H9 (cell line): ENCODE measurements around the gene UBAC2. TPM values are rescaled to one million over a fixed set of nuclear protein-coding genes. Genes with fewer than 3 reads are reported as not detected.

Experiments
- DNase-seq: peaks from one replicate; pipeline ENCODE4 v3.0.0-alpha.2; 2017
- H2AFZ ChIP-seq: one replicate; pipeline ENCODE4 v1.6.1; 2013; ENCODE audit warnings: mild to moderate bottlenecking, low read length, control low read depth, moderate library complexity
- H2AK5ac ChIP-seq: 2 replicates; pipeline ENCODE4 v1.6.1; 2013; ENCODE audit warnings: low read length, control low read depth, mixed read lengths; ENCODE audit not compliant: insufficient read length
- H2BK120ac ChIP-seq: one replicate; pipeline ENCODE4 v1.6.1; 2013; ENCODE audit warnings: low read depth, mild to moderate bottlenecking, low read length, control low read depth, inconsistent platforms; ENCODE audit not compliant: poor library complexity, severe bottlenecking
- H2BK12ac ChIP-seq: 2 replicates; pipeline ENCODE4 v1.6.1; 2013; ENCODE audit warnings: low read length, control low read depth, mixed read lengths, low read depth; ENCODE audit not compliant: insufficient read length
- H2BK15ac ChIP-seq: 2 replicates; pipeline ENCODE4 v1.6.1; 2013; ENCODE audit warnings: low read depth, low read length, control low read depth
- H2BK20ac ChIP-seq: one replicate; pipeline ENCODE4 v1.6.1; 2013; ENCODE audit warnings: low read depth, mild to moderate bottlenecking, low read length, control low read depth, inconsistent platforms; ENCODE audit not compliant: poor library complexity, severe bottlenecking
- H2BK5ac ChIP-seq: 2 replicates; pipeline ENCODE4 v1.6.1; 2013; ENCODE audit warnings: low read length, control low read depth, mixed read lengths; ENCODE audit not compliant: insufficient read length
- H3K14ac ChIP-seq: 2 replicates; pipeline ENCODE4 v1.6.1; 2013; ENCODE audit warnings: low read length, control low read depth; ENCODE audit not compliant: insufficient read depth
- H3K18ac ChIP-seq: 2 replicates; pipeline ENCODE4 v1.6.1; 2013; ENCODE audit warnings: low read depth, mild to moderate bottlenecking, mixed read lengths, low read length, control low read depth; ENCODE audit not compliant: insufficient read length
- H3K23ac ChIP-seq: 2 replicates; pipeline ENCODE4 v1.6.1; 2013; ENCODE audit warnings: low read length, control low read depth, mixed read lengths, low read depth; ENCODE audit not compliant: insufficient read length
- H3K23me2 ChIP-seq: 2 replicates; pipeline ENCODE4 v1.6.1; 2013; ENCODE audit warnings: low read depth, mild to moderate bottlenecking, mixed read lengths, low read length, control low read depth; ENCODE audit not compliant: insufficient read length, poor library complexity, severe bottlenecking
- H3K27ac ChIP-seq: 2 replicates; pipeline ENCODE4 v1.5.1; 2013; ENCODE audit warnings: low read length, control low read depth, mixed read lengths, low read depth; ENCODE audit not compliant: insufficient read length
- H3K27me3 ChIP-seq: 2 replicates; pipeline ENCODE4 v1.6.1; 2013; ENCODE audit warnings: low read length, control low read depth, inconsistent platforms; ENCODE audit not compliant: insufficient read depth
- H3K4ac ChIP-seq: 2 replicates; pipeline ENCODE4 v1.6.1; 2013; ENCODE audit warnings: low read depth, mild to moderate bottlenecking, control low read depth, inconsistent platforms, low read length, moderate library complexity
- H3K4me1 ChIP-seq: 2 replicates; pipeline ENCODE4 v1.6.1; 2013; ENCODE audit warnings: low read length, control low read depth, inconsistent platforms; ENCODE audit not compliant: insufficient read depth
- H3K4me2 ChIP-seq: 2 replicates; pipeline ENCODE4 v1.6.1; 2013; ENCODE audit warnings: low read length, control low read depth, mixed read lengths; ENCODE audit not compliant: insufficient read length, insufficient read depth
- H3K56ac ChIP-seq: 2 replicates; pipeline ENCODE4 v1.6.1; 2013; ENCODE audit warnings: low read depth, mild to moderate bottlenecking, mixed read lengths, low read length, control low read depth; ENCODE audit not compliant: insufficient read length
- H3K79me1 ChIP-seq: 2 replicates; pipeline ENCODE4 v1.6.1; 2013; ENCODE audit warnings: low read depth, mild to moderate bottlenecking, moderate library complexity, low read length, control low read depth, inconsistent platforms; ENCODE audit not compliant: insufficient read depth, poor library complexity, severe bottlenecking
- H3K79me2 ChIP-seq: 2 replicates; pipeline ENCODE4 v1.6.1; 2013; ENCODE audit warnings: low read length, control low read depth, inconsistent platforms; ENCODE audit not compliant: insufficient read depth
- H3K9ac ChIP-seq: 2 replicates; pipeline ENCODE4 v1.6.1; 2013; ENCODE audit warnings: low read length, control low read depth, mixed read lengths; ENCODE audit not compliant: insufficient read length; ENCODE audit errors: extremely low read depth
- H3K9me3 ChIP-seq: one replicate; pipeline ENCODE4 v1.6.1; 2013; ENCODE audit warnings: low read depth, low read length, inconsistent platforms; ENCODE audit not compliant: control insufficient read depth
- H3T11ph ChIP-seq: one replicate; pipeline ENCODE4 v1.6.1; 2013; ENCODE audit warnings: mild to moderate bottlenecking, low read length, control low read depth, inconsistent platforms
- H4K20me1 ChIP-seq: one replicate; pipeline ENCODE4 v1.6.1; 2013; ENCODE audit not compliant: control insufficient read depth, insufficient read length, insufficient read depth
- H4K5ac ChIP-seq: 2 replicates; pipeline ENCODE4 v1.6.1; 2013; ENCODE audit warnings: low read depth, mild to moderate bottlenecking, mixed read lengths, low read length, control low read depth; ENCODE audit not compliant: insufficient read length
- H4K8ac ChIP-seq: replicated peaks from 2 replicates; pipeline ENCODE4 v1.6.1; 2013; ENCODE audit warnings: low read length, control low read depth, mixed read lengths, low read depth; ENCODE audit not compliant: insufficient read length
- H4K91ac ChIP-seq: 2 replicates; pipeline ENCODE4 v1.6.1; 2013; ENCODE audit warnings: low read depth, mild to moderate bottlenecking, moderate library complexity, mixed read lengths, low read length, control low read depth; ENCODE audit not compliant: insufficient read length
- H3K27ac Mint-ChIP-seq, 3 experiments: 2 replicates in 2 of 3; 3 replicates in 1 of 3; pipeline ENCODE4 v1.8.0; 2020 to 2021; ENCODE audit warnings: mixed read lengths in 3 of 3, mild to moderate bottlenecking in 1 of 3, moderate library complexity in 1 of 3
- H3K27me3 Mint-ChIP-seq: 2 replicates; pipeline ENCODE4 v1.8.0; 2021; ENCODE audit warnings: low read depth, mild to moderate bottlenecking, moderate library complexity, mixed read lengths
- H3K36me3 Mint-ChIP-seq, 3 experiments: 2 replicates in 2 of 3; 3 replicates in 1 of 3; pipeline ENCODE4 v1.8.0; 2020 to 2021; ENCODE audit warnings: low read depth in 3 of 3, mixed read lengths in 3 of 3; ENCODE audit not compliant: insufficient read depth in 1 of 3
- H3K4me1 Mint-ChIP-seq, 2 experiments: 2 replicates each; pipeline ENCODE4 v1.8.0; 2020; ENCODE audit warnings: mixed read lengths in 2 of 2
- H3K4me3 Mint-ChIP-seq, 2 experiments: 2 replicates in 1 of 2; 3 replicates in 1 of 2; pipeline ENCODE4 v1.8.0; 2020 to 2021; ENCODE audit warnings: mild to moderate bottlenecking in 2 of 2, mixed read lengths in 2 of 2, moderate library complexity in 1 of 2
- H3K9me3 Mint-ChIP-seq, 2 experiments: 2 replicates in 1 of 2; 3 replicates in 1 of 2; pipeline ENCODE4 v1.8.0; 2020; ENCODE audit warnings: mild to moderate bottlenecking in 2 of 2, mixed read lengths in 2 of 2, moderate library complexity in 1 of 2
- CTCF ChIP-seq: fragments of 200-600 bp; sonication (generic); conservative IDR thresholded peaks from 3 replicates; pipeline ENCODE4 v1.8.0; 2021; ENCODE audit warnings: antibody characterized with exemption, mild to moderate bottlenecking
- WGBS: extraction: QIAGEN DNeasy Blood & Tissue Kit; methylation state at CpG from one replicate; pipeline ENCODE4 v1.1.7; 2013; ENCODE audit warnings: missing lambda C conversion rate, low lambda C conversion rate, mixed read lengths; ENCODE audit not compliant: insufficient read length; ENCODE audit errors: extremely low coverage; 5-methylcytosine and 5-hydroxymethylcytosine counted together
- total RNA-seq: library from RNA; stranded (reverse); gene quantifications from 2 replicates; pipeline ENCODE4 v1.2.1, GENCODE V29; 2021

UBAC2 gene
- total RNA-seq, 1 experiment from 2014 or later: 52.3 TPM

GRCh38 chr13:99363949-99364348 lies 163.3 kb downstream of the UBAC2 start:
- H3K14ac ChIP-seq: no peak overlapping the region
- no peaks in the 10 kb centered on the region; the same call in 1 of the 2 replicates for H3K4me1 ChIP-seq
- H2BK15ac ChIP-seq: no peak overlapping the region
- no peak overlapping the region for H3K56ac ChIP-seq
- H3K27me3 ChIP-seq: no peaks in the 10 kb centered on the region
- H3K27ac ChIP-seq: no peak overlapping the region
- WGBS: no CpG with 5 or more reads among the region's 1 CpG
- H3K23ac ChIP-seq: no peak overlapping the region
- H3K23me2 ChIP-seq: no peaks in the 10 kb centered on the region
- H2BK5ac ChIP-seq: no peak overlapping the region
- no peak for TF ChIP-seq CTCF
- H3T11ph ChIP-seq: no peak overlapping the region
- no peak overlapping the region for H2AK5ac ChIP-seq
- H2AFZ ChIP-seq: no peak overlapping the region
- H4K8ac ChIP-seq: no peak overlapping the region
- no peak overlapping the region for H3K4ac ChIP-seq
- H3K9ac ChIP-seq: no peak overlapping the region
- no peak overlapping the region for H4K5ac ChIP-seq
- Mint-ChIP-seq H3K27me3 (no peaks in the 10 kb centered on the region), H3K4me1 (peaks cover 11 to 17% of the 10 kb centered on the region in 2 experiments), H3K9me3 (no peaks in the 10 kb centered on the region), H3K4me3 (no peak overlapping the region), H3K27ac (no peak overlapping the region; a peak in 1 of 7 replicates), H3K36me3 (peaks cover 9 to 10% (median 10%) of the 10 kb centered on the region in 3 experiments; a peak in 6 of 7 replicates)
- H4K20me1 ChIP-seq: no peaks in the 10 kb centered on the region
- no peak overlapping the region for H4K91ac ChIP-seq
- H3K4me2 ChIP-seq: no peak overlapping the region
- no peak overlapping the region for H2BK12ac ChIP-seq
- H3K9me3 ChIP-seq: no peaks in the 10 kb centered on the region
- no peak overlapping the region for H2BK120ac ChIP-seq
- no peaks in the 10 kb centered on the region for H3K79me1 ChIP-seq
- H3K79me2 ChIP-seq: no peaks in the 10 kb centered on the region
- H3K18ac ChIP-seq: no peak overlapping the region
- no peak overlapping the region for H2BK20ac ChIP-seq
- no peak for DNase-seq
